ENCODE data around the gene INPP5D. TPM values are rescaled to one million over a fixed set of nuclear protein-coding genes. Genes with fewer than 3 reads are reported as not detected.
"Not testable (repeated sequence)": the region's sequence is repeated elsewhere in the genome, so short reads cannot be mapped to it uniquely, and the experiment has no call there.

The INPP5D gene
- total RNA-seq, 1 experiment from 2014 or later, result 17.2 TPM

- TF ChIP-seq FOXK1 (CRISPR knock-in tag; IDR thresholded peaks at IDR 0.05) (0 out of 2 replicates have a peak, but pooled peaks have one; percentile 60), CREM (CRISPR knock-in tag; IDR thresholded peaks at IDR 0.05) (no peak), ARID4B (CRISPR knock-in tag; IDR thresholded peaks at IDR 0.05; ENCODE audit: borderline replicate concordance) (0 out of 2 replicates have a peak, but pooled peaks have one; percentile 34), FOXP1 (CRISPR knock-in tag; IDR thresholded peaks at IDR 0.05; ENCODE audit: borderline replicate concordance) (peak; percentile 91; the same call in 1 of the 2 replicates), RORB (CRISPR knock-in tag; IDR thresholded peaks at IDR 0.05) (no peak), JUN (CRISPR knock-in tag; IDR thresholded peaks at IDR 0.05) (no peak), CREB1 (CRISPR knock-in tag; IDR thresholded peaks at IDR 0.05) (peak; percentile 46; the same call in 1 of the 2 replicates), AFF4 (CRISPR knock-in tag; IDR thresholded peaks at IDR 0.05; ENCODE audit: borderline replicate concordance) (no peak)
Measured at GRCh38 chr2:233051241-233052149, 8.6 kb upstream of the INPP5D start (continued).

GRCh38 chr2:233052517-233052916, 7.6 kb upstream of the INPP5D start:
- TF ChIP-seq ZNF121 (CRISPR knock-in tag; IDR thresholded peaks at IDR 0.05), result peak; percentile 92; the same call in 1 of the 2 replicates
- Mint-ChIP-seq H3K4me3 (peak overlapping the region; percentile 68), H3K27ac (peak overlapping the region; percentile 96), H3K4me1 (peaks cover 64% of the 10 kb centered on the region)
- not testable (repeated sequence) for ATAC-seq; H3K36me3 Mint-ChIP-seq; H3K27me3 Mint-ChIP-seq (ENCODE audit: low read depth); H3K9me3 Mint-ChIP-seq; DNase-seq (ENCODE audit: low spot score)
- POLR2A ChIA-PET, result interaction anchor here (1.6 kb wide), 1 partner anchor 24 kb away, joined by 6 read pairs; no protein-coding TSS in a partner anchor
- CTCF ChIA-PET, result interaction anchor here (1.1 to 3.3 kb wide), 7 partner anchors 8 to 199 kb away, joined by 3 to 19 read pairs (median 5); partner anchors contain the start of genes ATG16L1, INPP5D and NEU2

GRCh38 chr2:233053928-233054784, 6.0 kb upstream of the INPP5D start:
- H3K27ac Mint-ChIP-seq, result 0 out of 2 replicates have a peak overlapping the region, but pooled peaks have one; percentile 67
- DNase-seq (ENCODE audit: low spot score), result peak; percentile 88
- peak; percentile 46 for ATAC-seq
- H3K9me3 Mint-ChIP-seq, result no peaks in the 10 kb centered on the region
- CTCF ChIA-PET, result interaction anchor here (0.7 to 2.3 kb wide), 13 partner anchors 10 to 203 kb away, joined by 3 to 14 read pairs (median 4); partner anchors contain the start of gene NEU2
- H3K27me3 Mint-ChIP-seq (ENCODE audit: low read depth), result peaks cover 7% of the 10 kb centered on the region
- H3K36me3 Mint-ChIP-seq, result no peaks in the 10 kb centered on the region
- H3K4me1 Mint-ChIP-seq, result peaks cover 52% of the 10 kb centered on the region
- H3K4me3 Mint-ChIP-seq, result peak overlapping the region; percentile 13; the same call in 1 of the 2 replicates
- POLR2A ChIA-PET, result no interaction called here
- TF ChIP-seq CTCF (IDR thresholded peaks at IDR 0.05) (peak; percentile 94), ZNF416 (CRISPR knock-in tag; IDR thresholded peaks at IDR 0.05) (no peak), ETV6 (CRISPR knock-in tag; IDR thresholded peaks at IDR 0.05) (0 out of 2 replicates have a peak, but pooled peaks have one; percentile 31)

Data from WTC11 (cell line).